ENCODE results near the gene ARL6. TPM values are rescaled to one million over a fixed set of nuclear protein-coding genes. Genes with fewer than 3 reads are reported as not detected.
A peak's percentile ranks its signal among the peaks of the same experiment; 100 is the strongest.

The ARL6 gene
- total RNA-seq, 6 experiments from 2014 or later: 1.4 to 3.3 (median 2.6) TPM

GRCh38 chr3:97763586-97764406, 762 bp upstream of the ARL6 start:
- ATAC-seq: no peak
- 19% methylated on average over 18 of the region's 22 CpGs for WGBS (ENCODE audit: insufficient coverage, low coverage, low lambda C conversion rate, missing lambda C conversion rate)
- H3K9me3 ChIP-seq: no peaks in the 10 kb centered on the region
- peak overlapping the region; percentile 38 to 72 (median 63) for H3K27ac ChIP-seq
- no peaks in the 10 kb centered on the region for H3K27me3 ChIP-seq
- intact Hi-C loops (cut with DNase I): no loop called here
- H3K4me3 ChIP-seq: peak overlapping the region; percentile 93 to 97 (median 93)
- TF ChIP-seq CTCF (IDR thresholded peaks at IDR 0.05) (no peak), POLR2A (IDR thresholded peaks at IDR 0.05) (no peak)
- DNase-seq: no peak
- peaks cover 0 to 6% (median 2%) of the 10 kb centered on the region in 4 donors for H3K4me1 ChIP-seq
- H3K36me3 ChIP-seq: no peaks in the 10 kb centered on the region

GRCh38 chr3:97765336-97765735, 778 bp downstream of the ARL6 start:
- H3K36me3 ChIP-seq: no peaks in the 10 kb centered on the region
- TF ChIP-seq CTCF (IDR thresholded peaks at IDR 0.05) (no peak), POLR2A (IDR thresholded peaks at IDR 0.05) (no peak)
- no peak overlapping the region for H3K27ac ChIP-seq
- no peaks in the 10 kb centered on the region for H3K9me3 ChIP-seq
- WGBS (ENCODE audit: insufficient coverage, low coverage, low lambda C conversion rate, missing lambda C conversion rate): 13% methylated on average over 2 of the region's 2 CpGs
- DNase-seq (no peak), ATAC-seq (no peak)
- intact Hi-C loops (cut with DNase I): no loop called here
- no peaks in the 10 kb centered on the region for H3K27me3 ChIP-seq
- H3K4me3 ChIP-seq: no peak overlapping the region
- H3K4me1 ChIP-seq: peaks cover 0 to 6% (median 2%) of the 10 kb centered on the region in 4 donors

- Histone ChIP-seq H3K4me1 (no peaks in the 10 kb centered on the region), H3K36me3 (no peaks in the 10 kb centered on the region), H3K27me3 (no peaks in the 10 kb centered on the region), H3K4me3 (no peak overlapping the region), H3K9me3 (no peaks in the 10 kb centered on the region), H3K27ac (no peak overlapping the region)
- no peak for TF ChIP-seq CTCF (IDR thresholded peaks at IDR 0.05)
- no peak for TF ChIP-seq POLR2A (IDR thresholded peaks at IDR 0.05)
- DNase-seq (no peak), ATAC-seq (no peak)
- 92% methylated on average over 3 of the region's 3 CpGs for WGBS (ENCODE audit: insufficient coverage, low coverage, low lambda C conversion rate, missing lambda C conversion rate)
- intact Hi-C loops (cut with DNase I): no loop called here
Measured at GRCh38 chr3:97772926-97773325, 8.4 kb downstream of the ARL6 start.

- Histone ChIP-seq H3K4me1 (no peaks in the 10 kb centered on the region), H3K36me3 (no peaks in the 10 kb centered on the region), H3K4me3 (no peak overlapping the region), H3K27me3 (no peaks in the 10 kb centered on the region), H3K9me3 (no peaks in the 10 kb centered on the region), H3K27ac (no peak overlapping the region)
- ATAC-seq (no peak), DNase-seq (no peak)
- TF ChIP-seq CTCF (IDR thresholded peaks at IDR 0.05) (no peak), POLR2A (IDR thresholded peaks at IDR 0.05) (no peak)
- intact Hi-C loops (cut with DNase I): no loop called here
Measured at GRCh38 chr3:97778152-97778551, 13.6 kb downstream of the ARL6 start.

Measured in right lobe of liver (tissue), 6 donors.